OCI-LY1 (cell line): Measurements from ENCODE around the gene TFPI.

ENCODE experiments used
- H2AFZ ChIP-seq: fragments of 200-600 bp; sonication (generic), shearing (Covaris generic); 2 replicates; pipeline ENCODE4 v1.6.0; 2014; ENCODE audit warnings: antibody characterized with exemption, mild to moderate bottlenecking, low read length
- H3F3A ChIP-seq: fragments of 200-600 bp; sonication (generic), shearing (Covaris generic); 2 replicates; pipeline ENCODE4 v1.6.0; 2014; ENCODE audit warnings: mild to moderate bottlenecking, antibody characterized with exemption, low read length, moderate library complexity; ENCODE audit not compliant: insufficient read depth
- H3K27ac ChIP-seq: fragments of 200-600 bp; sonication (generic); 2 replicates; pipeline ENCODE4 v1.5.1; 2014; ENCODE audit warnings: low read length, mixed run types, mild to moderate bottlenecking, low read depth; ENCODE audit not compliant: poor library complexity, severe bottlenecking
- H3K27me3 ChIP-seq: fragments of 200-600 bp; sonication (generic); 2 replicates; pipeline ENCODE4 v1.6.0; 2014; ENCODE audit warnings: antibody characterized with exemption, mild to moderate bottlenecking, low read length, moderate library complexity; ENCODE audit not compliant: insufficient read depth
- H3K36me3 ChIP-seq: fragments of 200-600 bp; sonication (generic); 2 replicates; pipeline ENCODE4 v1.6.1; 2014; ENCODE audit warnings: mild to moderate bottlenecking, antibody characterized with exemption, low read length, moderate library complexity, mixed read lengths; ENCODE audit not compliant: insufficient read depth
- H3K4me1 ChIP-seq: fragments of 200-600 bp; sonication (generic); 2 replicates; pipeline ENCODE4 v1.5.1; 2014; ENCODE audit warnings: mild to moderate bottlenecking, low read length, moderate library complexity; ENCODE audit not compliant: insufficient read depth, severe bottlenecking
- H3K4me2 ChIP-seq: fragments of 200-600 bp; sonication (generic), shearing (Covaris generic); 2 replicates; pipeline ENCODE4 v1.6.1; 2014; ENCODE audit warnings: low read length
- H3K4me3 ChIP-seq: fragments of 200-600 bp; sonication (generic); 2 replicates; pipeline ENCODE4 v1.5.1; 2014; ENCODE audit warnings: low read length, low read depth, mild to moderate bottlenecking, mixed read lengths; ENCODE audit not compliant: poor library complexity, severe bottlenecking
- H3K79me2 ChIP-seq: fragments of 200-600 bp; shearing (Covaris generic); 2 replicates; pipeline ENCODE4 v1.6.1; 2016; ENCODE audit warnings: mixed run types, low read length, mixed read lengths; ENCODE audit not compliant: insufficient read depth
- H3K9ac ChIP-seq: fragments of 200-600 bp; sonication (generic), shearing (Covaris generic); 2 replicates; pipeline ENCODE4 v1.6.1; 2014; ENCODE audit warnings: mild to moderate bottlenecking, low read length, mixed read lengths
- H3K9me2 ChIP-seq: fragments of 200-600 bp; sonication (generic), shearing (Covaris generic); 2 replicates; pipeline ENCODE4 v1.6.1; 2014; ENCODE audit warnings: low read depth, mild to moderate bottlenecking, low read length, mixed read lengths
- H3K9me3 ChIP-seq: fragments of 200-600 bp; shearing (Covaris generic); 2 replicates; pipeline ENCODE4 v1.6.1; 2014; ENCODE audit warnings: low read length, mixed read lengths
- H4K20me1 ChIP-seq: fragments of 200-600 bp; sonication (generic), shearing (Covaris generic); 2 replicates; pipeline ENCODE4 v1.6.0; 2016; ENCODE audit warnings: mild to moderate bottlenecking, low read length; ENCODE audit not compliant: insufficient read depth
- EZH2 ChIP-seq: fragments of 200-600 bp; sonication (generic), shearing (Covaris generic); IDR thresholded peaks from 2 replicates; pipeline ENCODE4 v1.8.0; 2017; ENCODE audit warnings: borderline replicate concordance, mixed run types, mild to moderate bottlenecking, antibody characterized with exemption, low read length, moderate library complexity, mixed read lengths
- TF ChIP-seq, protein P1 (sequence below): fragments of 200-600 bp; sonication (generic), shearing (Covaris generic); IDR thresholded peaks from 2 replicates; pipeline ENCODE4 v1.5.1; 2017; ENCODE audit warnings: mild to moderate bottlenecking, antibody characterized with exemption, low read length, moderate library complexity, mixed read lengths

TFPI gene

GRCh38 chr2:187554704-187555082 is 458 bp upstream of the TFPI start:
- Histone ChIP-seq H3K27me3 (no peaks in the 10 kb centered on the region), H3K4me3 (no peak overlapping the region), H3K4me2 (no peak overlapping the region), H3K27ac (no peak overlapping the region), H3K9me3 (no peaks in the 10 kb centered on the region), H4K20me1 (no peaks in the 10 kb centered on the region), H3K9me2 (no peaks in the 10 kb centered on the region), H2AFZ (no peak overlapping the region), H3F3A (no peaks in the 10 kb centered on the region), H3K36me3 (no peaks in the 10 kb centered on the region), H3K79me2 (no peaks in the 10 kb centered on the region), H3K4me1 (no peaks in the 10 kb centered on the region), H3K9ac (no peak overlapping the region)
- TF ChIP-seq, protein P1, sequence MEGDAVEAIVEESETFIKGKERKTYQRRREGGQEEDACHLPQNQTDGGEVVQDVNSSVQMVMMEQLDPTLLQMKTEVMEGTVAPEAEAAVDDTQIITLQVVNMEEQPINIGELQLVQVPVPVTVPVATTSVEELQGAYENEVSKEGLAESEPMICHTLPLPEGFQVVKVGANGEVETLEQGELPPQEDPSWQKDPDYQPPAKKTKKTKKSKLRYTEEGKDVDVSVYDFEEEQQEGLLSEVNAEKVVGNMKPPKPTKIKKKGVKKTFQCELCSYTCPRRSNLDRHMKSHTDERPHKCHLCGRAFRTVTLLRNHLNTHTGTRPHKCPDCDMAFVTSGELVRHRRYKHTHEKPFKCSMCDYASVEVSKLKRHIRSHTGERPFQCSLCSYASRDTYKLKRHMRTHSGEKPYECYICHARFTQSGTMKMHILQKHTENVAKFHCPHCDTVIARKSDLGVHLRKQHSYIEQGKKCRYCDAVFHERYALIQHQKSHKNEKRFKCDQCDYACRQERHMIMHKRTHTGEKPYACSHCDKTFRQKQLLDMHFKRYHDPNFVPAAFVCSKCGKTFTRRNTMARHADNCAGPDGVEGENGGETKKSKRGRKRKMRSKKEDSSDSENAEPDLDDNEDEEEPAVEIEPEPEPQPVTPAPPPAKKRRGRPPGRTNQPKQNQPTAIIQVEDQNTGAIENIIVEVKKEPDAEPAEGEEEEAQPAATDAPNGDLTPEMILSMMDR: no peak
- TF ChIP-seq EZH2: no peak

DNA sequence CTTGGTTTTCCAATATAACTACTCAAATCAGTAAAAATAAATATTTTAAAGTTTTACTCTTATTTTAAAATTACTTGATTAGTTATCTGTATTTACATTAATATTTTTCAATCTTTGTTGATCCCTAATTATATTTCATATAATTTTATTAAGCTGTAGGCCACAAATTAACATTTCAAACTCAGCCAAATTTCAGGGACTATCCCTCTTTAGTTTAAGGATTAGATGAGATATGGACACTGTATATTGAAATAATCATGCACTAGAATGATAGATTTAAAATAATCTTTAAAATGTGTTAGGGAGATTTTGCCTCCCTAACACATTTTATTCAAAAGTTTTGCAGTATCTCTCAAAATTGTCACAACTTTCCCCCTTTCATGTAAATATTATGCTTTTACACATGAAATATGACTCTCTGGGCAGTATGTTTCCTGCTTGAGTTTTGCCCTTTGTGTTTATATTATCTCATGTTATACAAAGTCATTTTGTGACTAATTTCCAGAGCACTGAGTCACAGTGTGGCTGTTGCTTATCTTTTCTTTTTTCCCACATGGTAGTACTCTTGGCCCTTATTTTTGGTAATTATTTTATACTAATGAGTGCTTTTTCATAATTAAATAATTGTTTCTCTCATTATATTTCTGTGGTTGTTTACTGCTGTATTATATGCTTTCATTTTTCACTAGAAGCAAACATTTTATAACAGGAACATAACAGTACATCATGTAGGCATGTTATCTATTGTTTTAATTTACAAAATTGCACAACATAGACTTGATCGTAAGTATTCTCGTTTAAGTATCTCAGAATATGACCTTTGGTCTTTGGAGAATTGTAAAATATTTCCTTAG is 1.2 kb downstream of the TFPI start:
- no peaks in the 10 kb centered on the region for H3K9me2 ChIP-seq
- H3K27ac ChIP-seq: no peak overlapping the region
- H3K4me1 ChIP-seq: no peaks in the 10 kb centered on the region
- H3K4me3 ChIP-seq: no peak overlapping the region
- no peak overlapping the region for H3K4me2 ChIP-seq
- H3F3A ChIP-seq: no peaks in the 10 kb centered on the region
- H3K9me3 ChIP-seq: no peaks in the 10 kb centered on the region
- H3K9ac ChIP-seq: no peak overlapping the region
- H3K27me3 ChIP-seq: no peaks in the 10 kb centered on the region
- no peak for TF ChIP-seq EZH2
- TF ChIP-seq, protein P1: no peak
- H3K79me2 ChIP-seq: no peaks in the 10 kb centered on the region
- H4K20me1 ChIP-seq: no peaks in the 10 kb centered on the region
- no peaks in the 10 kb centered on the region for H3K36me3 ChIP-seq
- no peak overlapping the region for H2AFZ ChIP-seq

GRCh38 chr2:187552381-187552780 is 1.9 kb downstream of the TFPI start:
- H3K9me3 ChIP-seq: no peaks in the 10 kb centered on the region
- H3F3A ChIP-seq: no peaks in the 10 kb centered on the region
- no peaks in the 10 kb centered on the region for H3K79me2 ChIP-seq
- no peak overlapping the region for H2AFZ ChIP-seq
- H3K4me2 ChIP-seq: no peak overlapping the region
- H3K9ac ChIP-seq: no peak overlapping the region
- H3K27ac ChIP-seq: no peak overlapping the region
- H4K20me1 ChIP-seq: no peaks in the 10 kb centered on the region
- H3K4me3 ChIP-seq: no peak overlapping the region
- TF ChIP-seq, protein P1: no peak
- TF ChIP-seq EZH2: no peak
- H3K9me2 ChIP-seq: no peaks in the 10 kb centered on the region
- H3K4me1 ChIP-seq: no peaks in the 10 kb centered on the region
- no peaks in the 10 kb centered on the region for H3K27me3 ChIP-seq
- H3K36me3 ChIP-seq: no peaks in the 10 kb centered on the region
